GM12891 (cell line): ENCODE measurements around the gene JMJD7.

Experiments
- PAX5 ChIP-seq: IDR thresholded peaks from 2 replicates; pipeline ENCODE4 v1.6.1; 2011; ENCODE audit warnings: low read length, moderate library complexity, mild to moderate bottlenecking; ENCODE audit not compliant: insufficient read depth, severe bottlenecking
- POLR2A ChIP-seq: IDR thresholded peaks from 2 replicates; pipeline ENCODE4 v1.6.1; 2011; ENCODE audit warnings: low read depth, low read length, control low read depth
- POLR2AphosphoS5 ChIP-seq: IDR thresholded peaks from 2 replicates; pipeline ENCODE4 v1.6.1; 2011; ENCODE audit warnings: low read depth, low read length, control low read depth
- TAF1 ChIP-seq: IDR thresholded peaks from 2 replicates; pipeline ENCODE4 v1.6.1; 2011; ENCODE audit warnings: low read depth, low read length, control low read depth

- no peak for TF ChIP-seq POLR2A
- TF ChIP-seq TAF1 = no peak
- TF ChIP-seq POLR2AphosphoS5 = no peak
- no peak for TF ChIP-seq PAX5
Observed at GRCh38 chr15:41789236-41789635, 38.7 kb upstream of the JMJD7 start.
